Lower lobe of right lung (tissue), 2 donors: Measurements from ENCODE around the gene ELANE. TPM values are rescaled to one million over a fixed set of nuclear protein-coding genes. Genes with fewer than 3 reads are reported as not detected.
"Not testable (repeated sequence)": the region's sequence is repeated elsewhere in the genome, so short reads cannot be mapped to it uniquely, and the experiment has no call there.

Source experiments
- ATAC-seq, 2 donors: fragments of 200-7000 bp; cut with Tn5 transposase; one replicate each; pipeline ENCODE4 v1.9.1; 2020 to 2022; ENCODE audit warnings: mild to moderate bottlenecking in 2 of 2, moderate library complexity in 2 of 2
- DNase-seq: peaks from one replicate; pipeline ENCODE4 v3.0.0-alpha.2; 2020
- H3K27ac ChIP-seq: fragments of 200-600 bp; one replicate; pipeline ENCODE4 v1.8.0; 2022
- H3K27me3 ChIP-seq: fragments of 200-600 bp; one replicate; pipeline ENCODE4 v1.8.0; 2022; ENCODE audit warnings: low read depth
- H3K36me3 ChIP-seq: fragments of 200-600 bp; one replicate; pipeline ENCODE4 v1.8.0; 2022; ENCODE audit warnings: mild to moderate bottlenecking
- H3K4me1 ChIP-seq: fragments of 200-600 bp; one replicate; pipeline ENCODE4 v1.8.0; 2022
- H3K4me3 ChIP-seq: fragments of 200-600 bp; one replicate; pipeline ENCODE4 v1.8.0; 2022; ENCODE audit warnings: mild to moderate bottlenecking
- H3K9me3 ChIP-seq: fragments of 200-600 bp; one replicate; pipeline ENCODE4 v1.8.0; 2022
- CTCF ChIP-seq: fragments of 200-600 bp; IDR thresholded peaks from one replicate; pipeline ENCODE4 v1.8.0; 2022; ENCODE audit warnings: antibody characterized with exemption, mild to moderate bottlenecking
- intact Hi-C: fragments of 100-400 bp; cut with DNase I; formaldehyde crosslinking; loops from one replicate; pipeline ENCODE4 v1.11.0; 2022
- total RNA-seq: library from RNA; stranded (reverse); fragmentation: NEBNext Ultra II Directional; extraction: Animal tissue kit (Norgen Biotek cat#: 25700); gene quantifications from one replicate; pipeline ENCODE4 v1.2.1, GENCODE V29; 2021
- donor health status: DM: no; HTN: yes; CAD: no; lungs with severe emphysema.

ELANE gene
- total RNA-seq, 1 donor from 2014 or later, result 0.97 TPM

GRCh38 chr19:843836-844545 is 8.1 kb upstream of the ELANE start:
- TF ChIP-seq CTCF, result no peak
- peak in 1 of 2 donors; percentile 40 for ATAC-seq

GRCh38 chr19:844546-844971 is 7.5 kb upstream of the ELANE start:
- peak in 1 of 2 donors; percentile 7 for ATAC-seq
- H3K27ac ChIP-seq, result no peak overlapping the region
- H3K4me3 ChIP-seq, result no peak overlapping the region
- H3K9me3 ChIP-seq, result no peaks in the 10 kb centered on the region
- peaks cover 10% of the 10 kb centered on the region for H3K4me1 ChIP-seq
- no peak for DNase-seq
- intact Hi-C loops, result no loop called here
- peaks cover 56% of the 10 kb centered on the region for H3K27me3 ChIP-seq
- TF ChIP-seq CTCF, result no peak
- H3K36me3 ChIP-seq, result no peaks in the 10 kb centered on the region

More at GRCh38 chr19:843836-844545, 8.1 kb upstream of the ELANE start:
- DNase-seq, result no peak
- Histone ChIP-seq H3K36me3 (no peaks in the 10 kb centered on the region), H3K4me1 (peaks cover 10% of the 10 kb centered on the region), H3K27me3 (peaks cover 56% of the 10 kb centered on the region), H3K4me3 (peak overlapping the region; percentile 21), H3K9me3 (no peaks in the 10 kb centered on the region), H3K27ac (no peak overlapping the region)
- intact Hi-C loops, result no loop called here

GRCh38 chr19:845707-846521 is 6.2 kb upstream of the ELANE start:
- no peak for TF ChIP-seq CTCF
- Histone ChIP-seq H3K27me3 (peaks cover 51% of the 10 kb centered on the region), H3K9me3 (no peaks in the 10 kb centered on the region), H3K4me1 (peaks cover 19% of the 10 kb centered on the region), H3K27ac (no peak overlapping the region), H3K36me3 (no peaks in the 10 kb centered on the region), H3K4me3 (no peak overlapping the region)
- DNase-seq, result no peak
- no peak for ATAC-seq
- intact Hi-C loops, result no loop called here

GRCh38 chr19:848386-848921 is 3.6 kb upstream of the ELANE start:
- ATAC-seq, result no peak
- H3K36me3 ChIP-seq, result no peaks in the 10 kb centered on the region
- H3K27me3 ChIP-seq, result peaks cover 53% of the 10 kb centered on the region
- no peak overlapping the region for H3K27ac ChIP-seq
- TF ChIP-seq CTCF, result no peak
- intact Hi-C loops, result no loop called here
- H3K4me1 ChIP-seq, result peaks cover 26% of the 10 kb centered on the region
- H3K9me3 ChIP-seq, result no peaks in the 10 kb centered on the region
- no peak for DNase-seq
- no peak overlapping the region for H3K4me3 ChIP-seq

- H3K4me3 ChIP-seq, H3K36me3 ChIP-seq, intact Hi-C loops, H3K27ac ChIP-seq, DNase-seq, H3K9me3 ChIP-seq, ATAC-seq: not testable (repeated sequence)
- Histone ChIP-seq H3K27me3 (peaks cover 48% of the 10 kb centered on the region), H3K4me1 (peaks cover 21% of the 10 kb centered on the region)
These were observed 2.9 kb upstream of the ELANE start for GRCh38 chr19:849195-849594.
